C4-2B (cell line): ENCODE data around the gene FXR2.

ENCODE experiments used
- ZFX ChIP-seq: fragments of 450-650 bp; IDR thresholded peaks from 2 replicates; pipeline ENCODE4 v1.6.1; 2017
- TF ChIP-seq, protein P1 (sequence below): fragments of 450-650 bp; conservative IDR thresholded peaks from 2 replicates; pipeline ENCODE4 v1.5.1; 2017; ENCODE audit warnings: mild to moderate bottlenecking

DNA sequence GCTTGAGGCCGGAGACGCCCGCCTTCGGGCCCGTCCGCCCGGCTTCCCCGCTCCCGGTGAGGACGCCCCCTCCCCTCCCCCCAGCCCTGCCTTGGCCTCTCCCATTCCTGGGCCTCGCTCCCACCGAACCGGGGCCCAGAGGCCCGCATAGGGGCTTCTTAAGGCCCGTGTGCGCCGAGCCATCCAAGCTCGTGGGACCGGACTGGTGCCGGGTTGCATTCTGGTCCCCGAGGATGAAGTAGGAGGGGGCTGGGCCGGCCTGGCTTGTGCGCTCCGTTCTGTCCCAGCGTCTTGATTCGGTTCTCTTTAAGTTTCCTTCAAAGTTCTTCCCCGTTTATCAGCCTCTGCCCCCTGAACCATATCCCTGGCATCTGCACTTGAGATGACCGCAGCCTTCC, 52.5 kb downstream of the FXR2 start:
- TF ChIP-seq, protein P1, sequence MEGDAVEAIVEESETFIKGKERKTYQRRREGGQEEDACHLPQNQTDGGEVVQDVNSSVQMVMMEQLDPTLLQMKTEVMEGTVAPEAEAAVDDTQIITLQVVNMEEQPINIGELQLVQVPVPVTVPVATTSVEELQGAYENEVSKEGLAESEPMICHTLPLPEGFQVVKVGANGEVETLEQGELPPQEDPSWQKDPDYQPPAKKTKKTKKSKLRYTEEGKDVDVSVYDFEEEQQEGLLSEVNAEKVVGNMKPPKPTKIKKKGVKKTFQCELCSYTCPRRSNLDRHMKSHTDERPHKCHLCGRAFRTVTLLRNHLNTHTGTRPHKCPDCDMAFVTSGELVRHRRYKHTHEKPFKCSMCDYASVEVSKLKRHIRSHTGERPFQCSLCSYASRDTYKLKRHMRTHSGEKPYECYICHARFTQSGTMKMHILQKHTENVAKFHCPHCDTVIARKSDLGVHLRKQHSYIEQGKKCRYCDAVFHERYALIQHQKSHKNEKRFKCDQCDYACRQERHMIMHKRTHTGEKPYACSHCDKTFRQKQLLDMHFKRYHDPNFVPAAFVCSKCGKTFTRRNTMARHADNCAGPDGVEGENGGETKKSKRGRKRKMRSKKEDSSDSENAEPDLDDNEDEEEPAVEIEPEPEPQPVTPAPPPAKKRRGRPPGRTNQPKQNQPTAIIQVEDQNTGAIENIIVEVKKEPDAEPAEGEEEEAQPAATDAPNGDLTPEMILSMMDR: no peak
- peak; percentile 57; the same call in 1 of the 2 replicates for TF ChIP-seq ZFX
